Stimulated activated CD8-positive, alpha-beta memory T cell treated with anti-CD3 and anti-CD28 coated beads, Interleukin-12 subunit alpha, Interleukin-12 subunit beta, amount 100 ng/mL, for 24 hours (primary cell): ENCODE data around the gene PFKP.
"Not testable (repeated sequence)": the region's sequence is repeated elsewhere in the genome, so short reads cannot be mapped to it uniquely, and the experiment has no call there.

Experiments used
- DNase-seq: peaks from one replicate; pipeline ENCODE4 v3.0.0-alpha.2; 2020; ENCODE audit errors: extremely low read depth

Gene PFKP

DNA sequence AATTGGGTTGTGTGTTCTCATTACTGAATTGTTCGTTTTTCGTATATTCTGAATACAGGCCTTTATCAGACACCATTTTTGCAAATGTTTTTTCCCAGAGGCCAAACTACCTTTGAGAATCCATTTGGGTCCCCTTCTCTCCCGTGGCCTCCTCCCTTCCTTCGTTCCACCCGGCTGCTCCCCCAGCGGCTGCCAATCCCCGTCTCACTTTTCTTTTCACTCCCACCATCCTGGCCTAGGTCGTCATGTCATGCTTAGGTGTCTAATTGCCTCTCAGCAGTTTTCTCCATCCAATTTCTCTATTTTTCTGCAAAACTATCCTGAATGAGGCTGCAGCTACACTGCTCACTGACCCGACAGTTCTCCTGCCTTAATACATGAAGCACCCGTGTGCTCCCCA is 87.3 kb downstream of the PFKP start:
- DNase-seq = no peak

DNA sequence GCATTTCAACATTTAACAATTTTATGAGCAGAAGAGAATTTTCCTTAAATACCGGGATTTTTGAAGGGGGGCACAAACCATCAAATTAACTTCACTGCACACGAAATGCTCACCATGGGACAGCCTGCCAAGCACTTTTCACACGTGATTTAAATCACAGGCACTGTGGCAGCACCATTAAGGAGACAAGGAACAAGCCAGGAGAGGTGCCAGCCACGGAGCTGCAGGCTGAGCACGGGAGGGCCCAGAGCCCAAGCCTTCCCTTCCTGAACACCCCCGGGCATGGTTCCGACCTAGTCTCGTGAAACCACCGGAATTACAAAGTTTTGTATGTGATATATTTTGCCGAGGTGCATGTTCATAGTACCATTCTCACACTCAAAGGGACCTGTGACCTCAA is 91.8 kb downstream of the PFKP start:
- no peak for DNase-seq

DNA sequence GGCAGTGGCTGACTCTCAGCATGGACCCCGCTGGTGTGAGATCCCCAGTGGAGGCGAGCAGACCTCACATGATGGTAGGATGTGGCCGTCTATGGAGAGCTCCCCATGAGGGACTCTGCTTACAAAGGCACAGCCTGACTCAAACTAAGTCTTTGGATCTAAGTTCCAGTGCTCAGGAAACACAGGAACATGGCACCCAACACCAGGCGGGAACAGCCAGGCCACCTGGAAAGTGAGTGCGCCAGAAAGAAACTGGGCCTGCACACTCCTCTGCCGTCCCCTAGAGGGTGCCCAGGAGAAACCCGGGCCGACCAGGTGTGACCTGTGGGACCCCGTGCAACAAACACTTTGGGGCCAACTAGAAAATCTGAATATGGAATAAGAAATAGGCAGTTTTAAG is 95.2 kb downstream of the PFKP start:
- DNase-seq = no peak

DNA sequence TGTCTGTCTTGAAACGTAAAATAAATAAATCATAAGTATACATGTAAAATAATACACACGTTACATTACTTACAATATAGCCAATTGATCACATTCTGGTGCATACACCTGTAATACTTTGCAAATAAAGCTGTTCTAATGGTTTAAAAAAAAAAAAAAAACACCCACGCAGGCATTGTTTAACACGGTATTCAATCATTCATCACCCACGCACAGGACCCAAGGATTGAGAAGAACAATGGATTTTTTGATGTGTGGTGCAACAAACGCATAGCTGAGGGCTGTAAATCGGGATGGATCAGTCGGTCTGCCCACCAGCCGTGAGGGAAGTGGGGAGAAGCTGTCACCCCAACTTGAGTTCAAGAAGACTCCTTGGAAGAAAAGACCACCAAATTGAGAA is 96.5 kb downstream of the PFKP start:
- DNase-seq = no peak

DNA sequence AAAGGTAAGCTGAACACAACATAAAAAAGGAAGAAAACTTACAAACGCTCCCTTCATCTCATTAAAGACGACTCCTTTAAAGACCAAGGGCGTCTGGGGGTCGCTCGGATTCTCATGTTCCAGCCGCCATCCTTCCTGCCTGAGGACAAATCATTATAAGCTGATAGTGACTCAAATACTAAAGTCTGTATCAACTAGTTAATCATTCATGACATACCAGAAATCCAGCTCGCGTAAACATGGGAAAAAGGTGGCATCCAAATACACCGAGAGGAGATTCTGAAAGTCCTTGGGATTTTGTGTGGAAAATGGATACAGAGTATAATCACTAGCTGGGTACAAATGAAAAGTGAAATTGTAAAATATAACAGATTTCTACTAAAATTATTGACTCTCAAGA is 97.8 kb downstream of the PFKP start:
- no peak for DNase-seq

DNA sequence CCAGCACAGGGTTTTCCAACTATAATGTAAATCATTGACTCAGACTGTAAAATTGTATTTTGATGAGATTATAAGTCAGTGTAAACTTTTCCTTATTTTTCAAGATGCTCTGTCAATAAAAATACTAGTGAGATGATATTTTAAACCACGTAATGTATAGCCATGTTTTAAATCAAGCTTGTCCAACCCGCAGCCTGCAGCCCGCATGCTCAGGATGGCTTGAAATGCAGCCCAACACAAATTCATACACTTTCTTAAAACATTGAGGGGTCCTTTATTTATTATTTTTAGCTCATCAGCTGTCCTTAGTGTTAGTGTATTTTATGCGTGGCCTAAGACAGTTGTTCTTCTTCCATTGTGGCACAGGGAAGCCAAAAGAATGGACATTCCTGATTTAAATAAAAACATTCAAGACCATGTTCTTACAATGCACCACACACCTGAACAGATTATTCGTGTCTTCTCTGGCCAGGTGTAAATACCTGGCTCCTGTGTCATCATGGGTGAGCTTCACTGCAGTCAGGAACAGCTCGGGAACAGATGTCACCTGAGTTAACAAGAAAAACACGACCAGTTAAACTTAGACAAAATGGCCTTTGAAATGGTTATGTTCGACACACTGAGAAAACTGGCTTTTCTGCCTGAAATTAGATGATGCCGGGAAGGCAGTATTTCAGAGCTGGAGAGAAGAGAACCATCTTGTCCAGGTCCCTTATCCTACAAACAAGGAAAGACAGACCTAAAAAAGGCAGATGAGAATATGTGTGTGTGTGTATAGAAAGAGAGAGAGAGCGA is 99.3 kb downstream of the PFKP start:
- no peak for DNase-seq

DNA sequence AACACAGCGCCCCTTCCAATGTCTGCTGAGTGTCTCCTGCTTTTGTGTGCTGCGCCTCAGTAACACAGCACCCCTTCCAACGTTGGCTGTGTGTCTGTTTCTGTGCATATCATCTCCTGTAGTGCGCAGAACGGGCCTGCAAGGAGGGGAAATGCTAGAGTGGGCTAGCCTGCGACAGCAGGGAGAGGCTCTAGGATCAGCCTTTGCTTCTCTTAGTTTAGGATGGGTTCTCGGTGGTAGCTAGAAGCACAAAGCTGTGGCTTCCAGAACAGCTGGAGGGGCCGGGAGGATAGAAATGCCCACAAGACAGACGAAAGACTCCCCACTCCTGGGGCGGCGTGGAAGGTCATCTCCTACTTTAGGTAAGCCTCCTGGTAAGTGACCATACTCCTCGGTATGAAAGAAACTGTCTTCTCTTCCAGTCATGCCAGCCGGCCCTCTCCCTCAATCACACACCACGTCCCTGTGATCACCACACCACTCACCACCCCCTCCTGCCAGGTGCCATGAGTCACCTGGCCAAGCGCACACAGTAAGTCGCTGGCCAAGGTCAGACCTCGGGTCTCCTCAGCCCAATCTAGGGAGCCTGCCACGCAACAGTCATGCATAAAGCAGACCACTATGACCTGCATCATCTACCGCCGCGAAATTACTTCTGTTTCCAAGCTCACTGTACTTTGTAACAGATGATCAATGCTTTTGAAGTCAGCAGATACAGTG is 100.4 kb downstream of the PFKP start:
- no peak for DNase-seq

DNA sequence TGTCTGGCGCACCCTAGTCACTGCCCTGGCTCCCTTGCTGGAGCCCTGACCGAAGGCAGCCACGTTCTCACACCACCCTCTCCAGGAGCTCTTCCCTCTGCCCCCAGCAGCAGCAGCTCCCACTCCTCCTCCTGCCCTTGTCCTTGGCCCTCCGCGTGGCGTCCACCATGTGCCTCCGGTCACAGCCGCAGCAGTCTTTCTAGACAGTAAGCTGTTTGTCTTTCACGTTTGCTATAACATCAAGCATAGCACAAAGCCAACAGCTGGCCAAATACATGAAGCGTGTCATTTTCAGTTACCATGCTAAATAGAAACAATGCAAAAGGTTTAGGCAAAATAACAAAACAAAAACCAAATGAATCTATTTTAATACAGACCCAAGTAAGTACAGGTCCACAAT is 101.9 kb downstream of the PFKP start:
- DNase-seq = no peak

DNA sequence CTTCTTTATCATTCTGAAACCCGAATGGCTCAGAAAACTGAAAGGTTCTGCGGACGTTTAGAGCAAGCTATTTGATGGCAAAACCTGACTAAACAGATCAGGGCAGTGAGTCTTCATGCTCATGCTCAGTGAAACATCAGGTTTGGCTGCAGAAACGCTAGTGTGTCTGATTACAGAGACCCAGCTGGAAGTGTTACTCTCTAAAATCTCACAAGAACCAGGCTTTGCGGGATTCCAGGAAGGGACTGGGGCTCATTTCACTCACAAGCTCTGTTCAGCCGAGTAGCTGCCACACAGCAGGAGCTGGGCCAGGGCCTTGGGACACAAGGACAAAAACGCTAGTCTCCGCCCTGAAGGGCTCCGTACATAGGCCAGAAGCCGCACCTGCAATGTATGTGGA is 102.3 kb downstream of the PFKP start:
- DNase-seq = no peak

DNA sequence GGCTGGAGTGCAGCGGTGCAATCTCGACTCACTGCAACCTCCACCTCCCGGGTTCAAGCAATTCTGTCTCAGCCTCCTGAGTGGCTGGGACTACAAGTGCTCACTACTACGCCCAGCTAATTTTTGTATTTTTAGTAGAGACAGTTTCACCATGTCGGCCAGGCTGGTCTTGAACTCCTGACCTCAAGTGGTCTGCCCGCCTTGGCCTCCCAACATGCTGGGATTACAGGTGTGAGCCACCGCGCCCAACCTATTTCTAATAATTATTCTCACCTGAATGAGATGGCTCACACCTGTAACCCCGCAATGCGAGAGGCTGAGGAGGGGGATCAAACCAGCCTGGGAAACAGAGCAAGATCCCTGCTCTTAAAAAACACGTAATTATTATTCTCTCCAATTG is 104.1 kb downstream of the PFKP start:
- not testable (repeated sequence) for DNase-seq

DNA sequence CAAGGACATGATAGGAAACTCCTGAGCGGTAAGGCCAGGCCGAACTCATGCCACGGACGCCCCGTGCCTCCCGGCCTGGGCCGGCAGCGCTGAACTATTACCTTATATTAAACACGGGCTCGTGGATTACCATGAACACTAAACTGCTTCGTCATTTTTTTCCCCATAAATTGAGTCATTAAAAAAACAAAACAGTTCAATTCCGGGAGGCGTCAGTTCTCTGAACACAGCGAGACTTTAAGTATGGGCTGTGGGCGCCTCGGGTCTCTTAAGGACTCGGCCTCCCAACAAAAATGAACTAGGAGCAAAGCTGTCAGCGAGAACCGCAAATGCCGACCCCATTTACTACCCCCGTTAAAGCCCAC is 104.7 kb downstream of the PFKP start:
- peak; percentile 12 for DNase-seq

DNA sequence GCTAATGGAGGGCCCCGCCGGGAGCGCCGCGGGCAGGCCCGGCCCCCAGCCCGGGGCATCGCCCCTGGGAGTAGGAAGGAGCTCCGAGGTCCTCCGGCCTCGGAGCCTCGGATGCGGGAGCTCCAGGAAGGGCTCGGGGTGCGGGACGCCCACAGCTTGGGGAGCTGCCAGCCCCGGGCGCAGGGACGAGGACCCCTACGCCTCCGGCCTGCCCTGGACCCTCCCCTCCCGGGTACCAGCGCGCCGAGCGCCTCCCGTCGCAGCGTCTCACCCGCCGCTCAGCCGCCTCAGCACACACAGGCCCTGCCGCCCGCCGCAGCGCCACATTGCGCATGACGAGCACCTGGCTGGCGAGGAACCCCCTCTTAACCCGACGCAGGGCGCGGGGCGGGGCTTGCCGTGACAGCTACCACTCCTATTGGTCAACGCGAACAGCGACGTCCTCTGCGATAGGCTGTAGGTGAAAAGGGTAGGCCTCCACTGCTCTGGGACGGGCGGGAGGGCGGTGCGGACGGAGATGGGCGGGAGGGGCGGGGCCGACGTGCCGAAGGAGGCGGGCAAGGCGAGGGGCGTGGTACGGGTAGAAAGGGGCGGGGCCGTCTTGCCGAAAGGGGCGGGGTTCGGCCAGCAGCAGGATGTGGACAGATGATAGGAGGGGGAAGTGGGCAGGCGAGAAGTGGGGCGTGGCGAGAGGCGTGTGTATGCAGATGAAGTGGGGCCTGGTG is 105.3 kb downstream of the PFKP start, which contains the start of gene PITRM1:
PITRM1 (minus strand) TSS at position 337 of the 725 bp plus-strand sequence; CDS start at position 327, 10 bp downstream.
- peak; percentile 98 for DNase-seq

DNA sequence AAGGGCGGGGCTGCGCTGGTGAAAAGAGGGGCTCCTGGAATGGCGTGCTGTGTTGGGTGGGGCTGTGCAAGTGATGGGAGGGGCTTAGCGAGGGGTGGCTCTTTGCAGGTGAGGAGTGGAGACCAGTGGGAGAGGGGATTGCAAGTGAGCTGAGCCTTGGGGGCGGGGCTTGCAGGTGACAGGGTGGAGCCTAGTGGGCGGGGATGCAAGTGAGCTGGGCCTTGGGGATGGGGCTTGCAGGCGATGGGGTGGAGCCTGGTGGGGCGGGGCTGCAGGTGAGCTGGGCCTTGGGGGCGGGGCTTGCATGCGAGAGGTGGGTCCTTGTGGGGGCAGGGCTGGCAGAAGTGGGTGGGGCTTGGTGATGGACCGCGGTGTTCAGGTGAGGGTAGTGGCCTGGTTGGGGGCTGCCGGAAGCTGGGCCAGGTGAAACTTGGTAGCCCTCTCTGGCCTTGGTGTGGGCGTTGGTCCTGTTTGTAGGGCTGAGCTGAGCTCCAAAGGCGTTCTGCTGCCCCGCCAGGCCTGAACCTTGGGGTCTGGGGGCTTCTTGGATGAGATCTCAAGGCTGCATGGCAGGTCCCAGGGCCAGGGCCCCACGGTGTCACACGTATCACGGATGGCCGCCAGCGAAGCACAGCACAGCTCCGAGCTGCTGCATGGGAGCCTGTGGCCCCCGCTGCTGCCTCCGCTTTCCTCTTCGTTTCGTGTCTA is 106.0 kb downstream of the PFKP start:
- no peak for DNase-seq

DNA sequence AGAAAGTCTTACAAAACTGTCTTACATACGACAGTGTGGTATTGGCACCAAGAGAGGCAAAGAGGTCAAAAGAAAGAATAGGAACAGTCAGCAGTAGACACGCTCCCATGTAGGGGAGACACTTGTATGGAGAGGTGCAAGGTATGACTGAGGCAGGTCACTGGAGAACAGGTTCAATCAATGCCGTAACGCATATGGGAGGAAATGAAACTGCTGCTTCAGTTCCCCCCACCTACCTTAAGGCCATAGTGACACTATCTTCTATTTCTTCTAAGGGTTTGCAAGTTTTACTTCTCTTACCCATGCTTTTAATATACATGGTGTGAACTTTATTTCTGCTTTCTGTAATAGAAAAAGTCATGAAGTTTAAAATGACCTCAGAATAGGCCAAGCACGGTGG is 110.7 kb downstream of the PFKP start:
- no peak for DNase-seq

DNA sequence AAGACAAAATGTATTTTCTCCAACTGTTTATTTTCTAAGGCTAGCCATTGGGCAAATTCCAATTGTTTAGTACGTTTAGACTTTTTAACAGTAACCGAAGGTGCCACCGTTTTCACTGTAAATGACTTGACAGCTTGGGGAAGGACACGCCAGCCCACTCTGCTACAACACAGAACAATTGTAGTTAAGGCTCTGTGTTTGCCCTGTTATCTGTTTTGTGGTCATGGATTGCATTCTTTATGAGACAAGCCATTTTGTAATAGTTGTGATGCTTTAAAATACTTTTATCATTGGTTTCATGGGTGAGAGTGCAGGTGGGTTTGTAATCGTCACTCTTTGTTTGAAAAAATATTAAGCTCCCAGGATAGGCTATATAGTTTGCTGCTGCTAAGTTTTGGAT is 111.8 kb downstream of the PFKP start:
- no peak for DNase-seq

DNA sequence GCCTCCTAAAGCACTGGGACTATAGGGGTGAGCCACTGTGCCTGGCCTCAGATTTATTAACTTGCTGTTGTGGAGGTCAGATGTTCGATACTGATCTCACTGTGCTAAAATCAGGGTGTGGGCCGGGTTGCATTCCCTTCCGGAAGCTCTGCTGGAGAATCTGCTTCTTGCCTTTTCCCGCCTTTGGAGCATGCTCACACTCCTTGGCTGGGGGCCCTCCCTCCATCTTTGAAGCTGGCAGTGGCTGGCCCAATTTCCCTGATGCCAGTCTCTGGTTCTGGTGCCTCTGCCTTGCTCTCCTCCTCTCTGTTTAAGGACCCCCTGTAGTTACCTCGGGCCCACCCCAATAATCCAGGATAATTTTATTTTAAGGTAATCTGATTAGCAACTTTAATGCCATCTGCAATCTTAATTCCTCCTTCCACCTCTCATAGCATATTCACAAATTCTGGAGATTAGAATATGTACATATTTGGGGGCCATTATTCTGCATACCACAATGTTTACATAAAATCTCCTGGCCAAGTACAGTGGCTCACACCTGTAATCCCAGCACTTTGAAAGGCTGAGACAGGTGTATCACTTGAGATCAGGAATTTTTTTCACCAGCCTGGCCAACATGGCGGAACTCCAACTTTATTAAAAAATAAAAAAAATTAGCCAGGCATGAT is 113.1 kb downstream of the PFKP start:
- DNase-seq = no peak

DNA sequence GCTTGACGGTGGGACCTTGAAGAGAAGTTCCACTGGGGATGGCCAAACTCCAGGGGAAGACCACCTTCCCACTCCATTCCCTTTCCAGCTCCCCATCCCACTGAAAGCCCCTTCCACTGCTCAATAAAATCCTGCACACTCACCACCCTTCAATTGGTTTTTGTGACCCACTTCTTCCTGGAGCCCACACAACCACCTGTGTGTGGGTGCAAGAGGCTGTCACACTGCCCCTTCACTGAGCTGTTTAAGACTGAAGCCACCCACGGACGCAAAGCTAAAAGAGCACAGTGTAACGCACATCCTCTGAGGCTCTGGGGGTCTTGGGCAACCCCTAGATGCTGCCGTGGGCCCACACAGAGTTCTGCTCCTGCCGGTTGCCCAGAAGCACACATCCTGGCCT is 118.0 kb downstream of the PFKP start:
- DNase-seq = no peak

DNA sequence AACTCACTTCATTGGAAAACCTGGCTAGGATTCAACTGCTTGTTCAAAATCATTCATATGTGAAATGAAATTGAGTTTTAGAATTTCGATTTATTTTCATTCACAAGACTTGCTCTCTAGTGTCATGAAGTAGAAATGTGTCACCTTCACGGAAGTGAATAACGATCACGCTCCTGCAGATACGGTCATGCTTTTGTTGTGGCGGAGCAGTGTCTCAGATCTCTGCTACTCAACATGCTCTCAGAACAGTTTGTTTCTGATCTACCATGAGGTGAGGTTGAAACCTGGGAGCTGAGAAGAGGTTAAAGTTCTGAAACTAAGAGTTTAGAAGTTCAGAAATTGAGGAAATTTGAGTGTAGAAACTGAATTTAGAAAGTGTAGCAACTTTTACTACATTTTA is 119.0 kb downstream of the PFKP start:
- peak; percentile 25 for DNase-seq
